Peyer's patch (tissue), 4 donors: ENCODE measurements around the gene EPHA6.

Experiments
- CTCF ChIP-seq, 6 experiments: fragments of 450-650 bp in 4 of 6; fragments of 200-600 bp in 2 of 6; sonication (generic) in 1 of 6; IDR thresholded peaks; one replicate each; pipeline ENCODE4 v1.5.1; 2017 to 2019; ENCODE audit warnings: antibody characterized with exemption in 6 of 6, mild to moderate bottlenecking in 3 of 6, moderate library complexity in 1 of 6
- POLR2A ChIP-seq, 2 donors: fragments of 450-650 bp; IDR thresholded peaks; one replicate each; pipeline ENCODE4 v1.5.1; 2017; ENCODE audit warnings: antibody characterized with exemption in 2 of 2, mild to moderate bottlenecking in 2 of 2, moderate library complexity in 2 of 2

- TF ChIP-seq CTCF (IDR thresholded peaks at IDR 0.05) = no peak
- no peak for TF ChIP-seq POLR2A (IDR thresholded peaks at IDR 0.05)
Measured at GRCh38 chr3:97694876-97695275, 880.5 kb downstream of the EPHA6 start.
